H1 (cell line): Measurements from ENCODE around the gene POLRMT. TPM values are rescaled to one million over a fixed set of nuclear protein-coding genes. Genes with fewer than 3 reads are reported as not detected.

Experiments
- CTCF ChIA-PET: fragments of 300-600 bp; sonication (Branson Sonifier 250); formaldehyde crosslinking; loops from one replicate; lab custom pipeline; 2021; ENCODE audit not compliant: partially characterized antibody; lab: Charles Lee
- POLR2A ChIA-PET: fragments of 300-600 bp; sonication (Branson Sonifier 250); formaldehyde crosslinking; loops from one replicate; lab custom pipeline; 2021; ENCODE audit warnings: inconsistent platforms; ENCODE audit not compliant: partially characterized antibody; lab: Charles Lee
- DNase-seq, 2 experiments: peaks; one replicate each; pipeline versions ENCODE4 v3.0.0 to v3.0.0-alpha.2; 2010 to 2022; ENCODE audit warnings: low spot score in 2 of 2, low read depth in 1 of 2, mixed read lengths in 1 of 2
- FAIRE-seq: peaks from 2 replicates; lab custom pipeline; 2011; peaks lifted over from hg19 to GRCh38; lab: Jason Lieb, UNC
- H2AFZ ChIP-seq: 2 replicates; pipeline ENCODE4 v1.8.1; 2012; ENCODE audit warnings: low read length, inconsistent platforms
- H2AK5ac ChIP-seq: 2 replicates; pipeline ENCODE4 v1.6.1; 2013; ENCODE audit warnings: low read depth, low read length
- H2BK120ac ChIP-seq: replicated peaks from 2 replicates; pipeline ENCODE3; 2013; ENCODE audit warnings: low read depth, low read length, inconsistent platforms
- H2BK12ac ChIP-seq: 2 replicates; pipeline ENCODE4 v1.6.1; 2013; ENCODE audit warnings: low read depth, low read length
- H2BK15ac ChIP-seq: 2 replicates; pipeline ENCODE4 v1.6.1; 2013; ENCODE audit warnings: low read length
- H2BK20ac ChIP-seq: 2 replicates; pipeline ENCODE4 v1.6.1; 2013; ENCODE audit warnings: low read length
- H2BK5ac ChIP-seq: 2 replicates; pipeline ENCODE4 v1.6.1; 2013; ENCODE audit warnings: low read depth, low read length
- H3K14ac ChIP-seq: 2 replicates; pipeline ENCODE4 v1.6.1; 2013; ENCODE audit warnings: inconsistent platforms; ENCODE audit not compliant: insufficient read length
- H3K18ac ChIP-seq: 2 replicates; pipeline ENCODE4 v1.6.1; 2013; ENCODE audit warnings: low read length; ENCODE audit errors: extremely low read depth
- H3K23ac ChIP-seq: 2 replicates; pipeline ENCODE4 v1.6.1; 2013; ENCODE audit warnings: inconsistent platforms; ENCODE audit not compliant: insufficient read length
- H3K23me2 ChIP-seq: 2 replicates; pipeline ENCODE4 v1.6.1; 2013; ENCODE audit warnings: low read depth, low read length
- H3K27ac ChIP-seq: 2 replicates; pipeline ENCODE4 v1.6.1; 2011; ENCODE audit warnings: low read depth, low read length, inconsistent platforms
- H3K27me3 ChIP-seq, 4 experiments: replicated peaks in 1 of 4; 1 replicate in 1 of 4; 2 replicates in 3 of 4; pipeline versions ENCODE4 v1.6.1 to v1.8.1; 2011 to 2013; ENCODE audit warnings: low read length in 3 of 4, mild to moderate bottlenecking in 3 of 4, inconsistent platforms in 2 of 4, mixed read lengths in 2 of 4, moderate library complexity in 1 of 4; ENCODE audit not compliant: control insufficient read depth in 3 of 4, insufficient read depth in 3 of 4; ENCODE audit errors: extremely low read depth in 1 of 4
- H3K36me3 ChIP-seq, 4 experiments: 2 replicates each; pipeline versions ENCODE4 v1.6.1 to v1.8.1; 2011 to 2013; ENCODE audit warnings: mild to moderate bottlenecking in 4 of 4, low read length in 3 of 4, moderate library complexity in 2 of 4, control low read depth in 1 of 4, inconsistent platforms in 1 of 4; ENCODE audit not compliant: insufficient read depth in 4 of 4, control insufficient read depth in 2 of 4
- H3K4ac ChIP-seq: replicated peaks from 2 replicates; pipeline ENCODE3; 2013; ENCODE audit warnings: low read length, low read depth, mixed read lengths, inconsistent platforms; ENCODE audit not compliant: insufficient read length
- H3K4me1 ChIP-seq, 4 experiments: replicated peaks in 1 of 4; 1 replicate in 1 of 4; 2 replicates in 3 of 4; pipeline versions ENCODE4 v1.6.1 to v1.8.1; 2011 to 2013; ENCODE audit warnings: low read length in 3 of 4, inconsistent platforms in 2 of 4, mixed read lengths in 1 of 4; ENCODE audit not compliant: insufficient read depth in 4 of 4, control insufficient read depth in 3 of 4
- H3K4me2 ChIP-seq, 2 experiments: 2 replicates each; pipeline versions ENCODE4 v1.6.1 to v1.8.1; 2011 to 2013; ENCODE audit warnings: low read depth in 2 of 2, low read length in 2 of 2, control low read depth in 1 of 2, inconsistent platforms in 1 of 2, mild to moderate bottlenecking in 1 of 2; ENCODE audit not compliant: insufficient read depth in 1 of 2
- H3K4me3 ChIP-seq, 4 experiments: fragments of 200-600, 300-600 bp in 1 of 4; sonication (generic), shearing (Covaris generic), sonication (Bioruptor Twin) in 1 of 4; 2 replicates each; pipeline versions ENCODE4 v1.5.1 to v1.8.1; 2011 to 2016; ENCODE audit warnings: low read length in 4 of 4, low read depth in 3 of 4, control low read depth in 2 of 4, inconsistent platforms in 2 of 4, mild to moderate bottlenecking in 2 of 4, mixed read lengths in 1 of 4, moderate library complexity in 1 of 4; ENCODE audit not compliant: insufficient read depth in 2 of 4; ENCODE audit errors: extremely low read depth in 1 of 4
- H3K56ac ChIP-seq: replicated peaks from 2 replicates; pipeline ENCODE3; 2013; ENCODE audit warnings: low read depth, mild to moderate bottlenecking, mixed read lengths, low read length, inconsistent platforms; ENCODE audit not compliant: insufficient read length
- H3K79me1 ChIP-seq: 2 replicates; pipeline ENCODE4 v1.6.1; 2013; ENCODE audit warnings: low read depth, low read length, control low read depth
- H3K79me2 ChIP-seq, 2 experiments: 2 replicates each; pipeline versions ENCODE4 v1.6.1 to v1.8.1; 2012 to 2013; ENCODE audit warnings: low read length in 2 of 2, mild to moderate bottlenecking in 2 of 2, inconsistent platforms in 1 of 2; ENCODE audit not compliant: insufficient read depth in 2 of 2, control insufficient read depth in 1 of 2
- H3K9ac ChIP-seq, 4 experiments: replicated peaks in 1 of 4; 1 replicate in 1 of 4; 2 replicates in 3 of 4; pipeline versions ENCODE4 v1.6.1 to v1.8.1; 2011 to 2013; ENCODE audit warnings: low read depth in 3 of 4, low read length in 3 of 4, control low read depth in 2 of 4, mild to moderate bottlenecking in 2 of 4, moderate library complexity in 2 of 4, inconsistent platforms in 1 of 4; ENCODE audit errors: extremely low read depth in 1 of 4
- H3K9me3 ChIP-seq, 2 experiments: 2 replicates each; pipeline versions ENCODE4 v1.6.1 to v1.8.1; 2012 to 2013; ENCODE audit warnings: mild to moderate bottlenecking in 2 of 2, moderate library complexity in 2 of 2, control low read depth in 1 of 2, inconsistent platforms in 1 of 2, low read depth in 1 of 2, low read length in 1 of 2, mixed read lengths in 1 of 2; ENCODE audit not compliant: insufficient read depth in 2 of 2
- H4K20me1 ChIP-seq, 2 experiments: replicated peaks in 1 of 2; 2 replicates each; pipeline versions ENCODE3 to v1.8.1; 2011 to 2013; ENCODE audit warnings: inconsistent platforms in 2 of 2, low read length in 2 of 2, mild to moderate bottlenecking in 1 of 2; ENCODE audit not compliant: insufficient read depth in 2 of 2, control insufficient read depth in 1 of 2
- H4K5ac ChIP-seq: 2 replicates; pipeline ENCODE4 v1.6.1; 2013; ENCODE audit warnings: low read length, low read depth, mixed read lengths, inconsistent platforms; ENCODE audit not compliant: insufficient read length
- H4K8ac ChIP-seq: 2 replicates; pipeline ENCODE4 v1.8.0; 2013; ENCODE audit warnings: mild to moderate bottlenecking, moderate library complexity, low read length, inconsistent platforms; ENCODE audit not compliant: insufficient read depth; ENCODE audit errors: extremely low read depth
- H4K91ac ChIP-seq: replicated peaks from 2 replicates; pipeline ENCODE3; 2013; ENCODE audit warnings: low read length, mixed read lengths, inconsistent platforms; ENCODE audit not compliant: insufficient read length
- BACH1 ChIP-seq: IDR thresholded peaks from 2 replicates; pipeline ENCODE4 v1.6.1; 2012; ENCODE audit warnings: low read length, improper control_type of control experiment
- FOSL1 ChIP-seq: IDR thresholded peaks from 2 replicates; pipeline ENCODE4 v1.6.1; 2011; ENCODE audit warnings: mild to moderate bottlenecking, low read depth, low read length, moderate library complexity; ENCODE audit not compliant: insufficient read depth
- GABPA ChIP-seq: IDR thresholded peaks from 2 replicates; pipeline ENCODE4 v1.6.1; 2011; ENCODE audit warnings: mild to moderate bottlenecking, low read length, moderate library complexity, borderline replicate concordance; ENCODE audit not compliant: insufficient read depth
- JUND ChIP-seq: IDR thresholded peaks from 2 replicates; pipeline ENCODE4 v1.6.1; 2011; ENCODE audit warnings: mild to moderate bottlenecking, improper control_type of control experiment, low read length
- KDM4A ChIP-seq: IDR thresholded peaks from one replicate; pipeline ENCODE4 v1.7.1; 2012; ENCODE audit warnings: low read depth, mild to moderate bottlenecking, moderate library complexity, low read length, inconsistent platforms; ENCODE audit not compliant: severe bottlenecking
- SAP30 ChIP-seq: fragments of 300-600 bp; sonication (generic); IDR thresholded peaks from 2 replicates; pipeline ENCODE4 v1.7.1; 2012; ENCODE audit warnings: low read length, moderate library complexity, mild to moderate bottlenecking, inconsistent platforms; ENCODE audit not compliant: insufficient read depth, insufficient replicate concordance
- SIRT6 ChIP-seq: IDR thresholded peaks from one replicate; pipeline ENCODE4 v1.7.1; 2012; ENCODE audit warnings: low read length, inconsistent platforms
- SIX5 ChIP-seq: IDR thresholded peaks from 2 replicates; pipeline ENCODE4 v1.6.1; 2011; ENCODE audit warnings: mild to moderate bottlenecking, low read depth, low read length
- SP4 ChIP-seq: IDR thresholded peaks from 2 replicates; pipeline ENCODE4 v1.6.1; 2012; ENCODE audit warnings: low read length, inconsistent platforms
- YY1 ChIP-seq: IDR thresholded peaks from 2 replicates; pipeline ENCODE4 v1.6.1; 2011; ENCODE audit warnings: low read depth, mild to moderate bottlenecking, low read length
- WGBS, 2 experiments: shearing (Covaris generic) in 1 of 2; methylation state at CpG; one replicate each; pipeline versions ENCODE4 v1.1.6 to v1.1.7; 2013 to 2015; ENCODE audit warnings: low lambda C conversion rate in 2 of 2, mixed read lengths in 2 of 2, inconsistent platforms in 1 of 2, low coverage in 1 of 2, missing lambda C conversion rate in 1 of 2; ENCODE audit not compliant: insufficient replicate concordance in 2 of 2, insufficient coverage in 1 of 2, insufficient read length in 1 of 2; ENCODE audit errors: extremely low coverage in 1 of 2, missing lambda C conversion rate in 1 of 2; 5-methylcytosine and 5-hydroxymethylcytosine counted together
- polyA plus RNA-seq, 7 experiments: library from polyadenylated mRNA; depleted of rRNA in 3 of 7; stranded (reverse) in 5 of 7; unstranded in 2 of 7; fragments of >200 nt in 5 of 7; fragments of 200-250 nt in 2 of 7; gene quantifications; 1 replicate in 5 of 7; 2 replicates in 1 of 7; 4 replicates in 1 of 7; pipeline versions ENCODE4 v1.2.1 to v1.2.3, GENCODE V29; 2011 to 2013; ENCODE audit warnings: missing spikeins in 2 of 7, mixed read lengths in 2 of 7
- total RNA-seq: library from RNA; stranded (reverse); fragmentation: NEBNext Ultra II Directional; extraction: Animal tissue kit (Norgen Biotek cat#: 25700); gene quantifications from 2 replicates; pipeline ENCODE4 v1.2.1, GENCODE V29; 2021
- TF ChIP-seq, protein P1 (sequence below): IDR thresholded peaks from 2 replicates; pipeline ENCODE4 v1.6.1; 2012; ENCODE audit warnings: inconsistent platforms
- TF ChIP-seq, protein P2 (sequence below): IDR thresholded peaks from 2 replicates; pipeline ENCODE4 v1.6.1; 2011; ENCODE audit warnings: low read depth, mild to moderate bottlenecking, low read length; ENCODE audit not compliant: insufficient read depth

The POLRMT gene
- total and polyA plus RNA-seq, 2 of the 8 experiments (the other 6 are each of a cell fraction or from before 2014, with no cell fraction given) = 93.0 to 111 TPM

DNA sequence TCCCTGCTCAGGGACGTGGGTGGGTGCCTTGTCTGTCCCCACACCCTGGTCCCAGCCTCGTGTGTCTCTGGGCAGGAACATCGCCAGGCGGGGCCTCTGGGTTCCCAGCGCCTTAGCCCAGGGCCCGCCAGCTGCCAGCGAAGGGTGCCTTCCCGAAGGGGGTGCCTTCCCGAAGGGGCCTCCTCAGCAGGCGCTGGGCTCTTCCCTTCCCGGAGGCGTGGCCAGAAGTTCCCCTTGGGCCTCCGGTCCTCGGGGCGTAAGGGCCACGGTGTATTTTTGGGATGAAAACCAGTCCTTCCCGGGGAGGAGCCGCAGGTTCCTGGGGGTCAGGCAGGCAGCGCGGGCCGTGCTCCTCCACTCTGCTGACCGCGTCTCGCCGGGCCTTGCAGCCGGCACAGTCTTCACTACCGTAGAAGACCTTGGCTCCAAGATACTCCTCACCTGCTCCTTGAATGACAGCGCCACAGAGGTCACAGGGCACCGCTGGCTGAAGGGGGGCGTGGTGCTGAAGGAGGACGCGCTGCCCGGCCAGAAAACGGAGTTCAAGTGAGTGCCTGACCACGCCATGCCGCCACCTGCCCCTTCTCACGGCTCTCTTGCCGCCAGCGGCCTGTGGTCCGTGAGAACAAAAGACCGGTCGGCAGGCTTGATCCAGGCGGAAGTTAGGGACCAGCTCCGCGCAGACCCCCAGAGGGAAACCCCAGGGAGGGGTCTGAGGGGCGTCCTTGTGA is 54.1 kb downstream of the POLRMT start:
- Histone ChIP-seq H3K9ac (no peak overlapping the region), H3K4me3 (no peak overlapping the region), H3K27ac (no peak overlapping the region), H3K23me2 (no peaks in the 10 kb centered on the region; the same call in 1 of the 2 replicates), H3K4me1 (peaks cover 0 to 20% (median 11%) of the 10 kb centered on the region in 4 experiments; a peak in 5 of 7 replicates), H2BK15ac (no peak overlapping the region), H3K4me2 (no peak overlapping the region), H2AFZ (no peak overlapping the region), H2BK120ac (no peak overlapping the region), H3K23ac (no peak overlapping the region), H2BK5ac (no peak overlapping the region), H4K8ac (no peak overlapping the region; the same call in 1 of the 2 replicates), H3K79me2 (peaks cover 41 to 63% of the 10 kb centered on the region in 2 experiments), H3K4ac (no peak overlapping the region), H4K91ac (no peak overlapping the region), H3K27me3 (no peaks in the 10 kb centered on the region), H2BK12ac (no peak overlapping the region), H4K20me1 (peaks cover 41 to 51% of the 10 kb centered on the region in 2 experiments), H3K18ac (no peak overlapping the region), H3K79me1 (peaks cover 14% of the 10 kb centered on the region), H3K9me3 (no peaks in the 10 kb centered on the region), H4K5ac (no peak overlapping the region), H3K56ac (no peak overlapping the region), H3K36me3 (peaks cover 10 to 48% (median 27%) of the 10 kb centered on the region in 4 experiments; a peak in 6 of 8 replicates), H3K14ac (no peak overlapping the region), H2BK20ac (no peak overlapping the region), H2AK5ac (no peak overlapping the region)
- FAIRE-seq = no peak
- CTCF ChIA-PET = no interaction called here
- POLR2A ChIA-PET = interaction anchor here (0.8 kb wide), 1 partner anchor 22 kb away, joined by 3 read pairs; no protein-coding TSS in a partner anchor
- DNase-seq = no peak
- whole genome bisulfite sequencing, 2 experiments = 95% methylated on average over 43 of the region's 46 CpGs; no CpG with 5 or more reads in 1 of the 2 experiments
- TF ChIP-seq SIX5 = no peak
- no peak for TF ChIP-seq KDM4A
- no peak for TF ChIP-seq SIRT6
- TF ChIP-seq SAP30 = no peak
- TF ChIP-seq GABPA = no peak
- no peak for TF ChIP-seq YY1
- no peak for TF ChIP-seq SP4
- TF ChIP-seq, protein P1, sequence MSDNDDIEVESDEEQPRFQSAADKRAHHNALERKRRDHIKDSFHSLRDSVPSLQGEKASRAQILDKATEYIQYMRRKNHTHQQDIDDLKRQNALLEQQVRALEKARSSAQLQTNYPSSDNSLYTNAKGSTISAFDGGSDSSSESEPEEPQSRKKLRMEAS = no peak
- TF ChIP-seq, protein P2, sequence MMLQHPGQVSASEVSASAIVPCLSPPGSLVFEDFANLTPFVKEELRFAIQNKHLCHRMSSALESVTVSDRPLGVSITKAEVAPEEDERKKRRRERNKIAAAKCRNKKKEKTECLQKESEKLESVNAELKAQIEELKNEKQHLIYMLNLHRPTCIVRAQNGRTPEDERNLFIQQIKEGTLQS = no peak
- TF ChIP-seq BACH1 = no peak
- TF ChIP-seq FOSL1 = no peak
- TF ChIP-seq JUND = no peak
